GM10248 (cell line): ENCODE data around the gene PPP1R15A.
"Not testable (repeated sequence)": the region's sequence is repeated elsewhere in the genome, so short reads cannot be mapped to it uniquely, and the experiment has no call there.

Experiments
- CTCF ChIA-PET: fragments of 300-600 bp; sonication (Branson Sonifier 250); formaldehyde crosslinking; extraction: SDS; loops from one replicate; lab custom pipeline; 2021; ENCODE audit warnings: antibody characterized with exemption; lab: Yijun Ruan, JAX
- POLR2A ChIA-PET: fragments of 350-650 bp; sonication (Branson Sonifier 250); formaldehyde crosslinking; extraction: SDS; loops from one replicate; lab custom pipeline; 2020; ENCODE audit warnings: antibody characterized with exemption; lab: Yijun Ruan, JAX
- DNase-seq: peaks from one replicate; pipeline ENCODE4 v3.0.0; 2012; ENCODE audit errors: extremely low spot score
- CTCF ChIP-seq: IDR thresholded peaks from 2 replicates; pipeline ENCODE4 v1.5.1; 2012; ENCODE audit warnings: mild to moderate bottlenecking, low read depth; ENCODE audit errors: extremely low read depth, missing control alignments, control extremely low read depth

The PPP1R15A gene

GRCh38 chr19:48862827-48863226 is 9.4 kb upstream of the PPP1R15A start:
- CTCF ChIA-PET = interaction anchor here (1.6 kb wide), 2 partner anchors 20 to 74 kb away, joined by 4 to 7 read pairs; no protein-coding TSS in a partner anchor
- no peak for DNase-seq

GRCh38 chr19:48866692-48867091 is 5.5 kb upstream of the PPP1R15A start:
- no peak for DNase-seq
- ChIA-PET POLR2A (no interaction called here), CTCF (interaction anchor here (1.0 to 4.7 kb wide), 4 partner anchors 12 to 104 kb away, joined by 3 to 24 read pairs (median 5); no protein-coding TSS in a partner anchor)
- TF ChIP-seq CTCF = no peak

More at GRCh38 chr19:48862827-48863226, 9.4 kb upstream of the PPP1R15A start:
- no peak for TF ChIP-seq CTCF
- POLR2A ChIA-PET = no interaction called here

- DNase-seq = no peak
- CTCF ChIA-PET = interaction anchor here (1.0 to 4.7 kb wide), 3 partner anchors 13 to 72 kb away, joined by 3 to 24 read pairs (median 7); no protein-coding TSS in a partner anchor
- POLR2A ChIA-PET = no interaction called here
- no peak for TF ChIP-seq CTCF
Measured at GRCh38 chr19:48867123-48867745, 5.0 kb upstream of the PPP1R15A start.

GRCh38 chr19:48867746-48868113 is 4.5 kb upstream of the PPP1R15A start:
- POLR2A ChIA-PET = interaction anchor here (0.7 kb wide), 1 partner anchor 53 kb away, joined by 4 read pairs; no protein-coding TSS in a partner anchor
- CTCF ChIA-PET = interaction anchor here (1.9 to 4.7 kb wide), 2 partner anchors 25 to 72 kb away, joined by 7 to 24 read pairs; no protein-coding TSS in a partner anchor
- no peak for DNase-seq
- TF ChIP-seq CTCF = no peak

GRCh38 chr19:48868114-48868886 is 3.9 kb upstream of the PPP1R15A start, which contains the start of gene PLEKHA4:
TSS of gene PLEKHA4 (minus strand) at chr19:48868617. CDS start at chr19:48867620, 997 bp downstream.
- ChIA-PET POLR2A (interaction anchor here (0.7 kb wide), 1 partner anchor 54 kb away, joined by 4 read pairs; no protein-coding TSS in a partner anchor), CTCF (interaction anchor here (1.5 to 4.7 kb wide), 2 partner anchors 26 kb away, joined by 5 to 24 read pairs; no protein-coding TSS in a partner anchor)
- no peak for DNase-seq
- no peak for TF ChIP-seq CTCF

- ChIA-PET CTCF (interaction anchor here (1.5 kb wide), 1 partner anchor 28 kb away, joined by 5 read pairs; no protein-coding TSS in a partner anchor), POLR2A (interaction anchor here (0.6 to 2.0 kb wide), 3 partner anchors 95 to 464 kb away, joined by 3 to 4 read pairs (median 3); partner anchors contain the start of genes FTL and RPL18)
- TF ChIP-seq CTCF = no peak
- no peak for DNase-seq
Measured at GRCh38 chr19:48870048-48870447, 2.2 kb upstream of the PPP1R15A start.

GRCh38 chr19:48871471-48872181 is 595 bp upstream of the PPP1R15A start:
- not testable (repeated sequence) for DNase-seq
- ChIA-PET CTCF (interaction anchor here (0.7 to 2.2 kb wide), 3 partner anchors 29 to 128 kb away, joined by 3 to 9 read pairs (median 4); no protein-coding TSS in a partner anchor), POLR2A (interaction anchor here (0.6 to 5.3 kb wide), 28 partner anchors 10 to 260 kb away, joined by 3 to 67 read pairs (median 4); partner anchors contain the start of genes DHDH, FTL, GYS1 and NUCB1)
